ENCODE measurements around the gene TSPY8. TPM values are rescaled to one million over a fixed set of nuclear protein-coding genes. Genes with fewer than 3 reads are reported as not detected.
"Not testable (repeated sequence)": the region's sequence is repeated elsewhere in the genome, so short reads cannot be mapped to it uniquely, and the experiment has no call there.

TSPY8 gene, protein sequence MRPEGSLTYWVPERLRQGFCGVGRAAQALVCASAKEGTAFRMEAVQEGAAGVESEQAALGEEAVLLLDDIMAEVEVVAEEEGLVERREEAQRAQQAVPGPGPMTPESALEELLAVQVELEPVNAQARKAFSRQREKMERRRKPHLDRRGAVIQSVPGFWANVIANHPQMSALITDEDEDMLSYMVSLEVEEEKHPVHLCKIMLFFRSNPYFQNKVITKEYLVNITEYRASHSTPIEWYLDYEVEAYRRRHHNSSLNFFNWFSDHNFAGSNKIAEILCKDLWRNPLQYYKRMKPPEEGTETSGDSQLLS
- not detected in 2 replicates for total RNA-seq

DNA sequence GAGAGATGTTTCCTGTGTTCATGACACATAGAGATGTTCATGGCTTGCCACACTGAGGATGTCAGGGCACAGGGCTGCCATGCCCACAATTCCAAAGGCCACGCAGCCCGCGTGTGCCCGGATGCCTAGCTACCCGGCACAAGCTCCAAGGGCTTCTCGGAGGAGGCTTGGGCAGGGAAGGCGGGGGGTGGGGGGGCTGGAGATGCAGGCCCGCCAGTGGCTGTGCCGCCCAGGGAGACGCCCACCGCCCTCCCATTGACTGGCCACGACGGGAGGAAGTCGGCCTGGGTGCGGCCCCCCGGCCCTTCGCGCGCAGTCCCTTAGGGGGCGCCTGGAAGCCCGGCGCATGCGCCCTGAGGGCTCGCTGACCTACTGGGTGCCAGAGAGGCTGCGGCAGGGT is at the start of gene TSPY8:
TSS of gene TSPY8 (plus strand) at position 301 of the 400 bp plus-strand sequence. CDS start at position 347, 46 bp downstream.
- DNase-seq (ENCODE audit: low read depth, low spot score): not testable (repeated sequence)

DNA sequence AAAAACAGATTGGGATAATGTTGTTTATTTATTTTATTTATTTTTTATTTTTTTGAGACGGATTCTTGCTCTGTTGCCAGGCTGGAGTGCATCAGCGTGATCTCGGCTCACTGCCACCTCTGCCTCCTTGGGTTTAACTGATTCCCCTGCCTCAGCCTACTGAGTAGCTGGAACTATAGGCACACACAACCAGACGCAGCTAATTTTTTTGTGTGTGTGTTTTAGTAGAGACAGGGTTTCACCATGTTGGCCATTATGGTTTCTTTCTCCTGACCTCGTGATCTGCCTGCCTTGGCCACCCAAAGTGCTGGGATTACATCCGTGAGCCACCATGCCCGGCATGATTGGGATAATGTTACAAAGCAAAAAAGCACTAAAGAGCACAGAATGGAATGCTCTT is 36.6 kb upstream of the TSPY8 start:
- DNase-seq (ENCODE audit: low read depth, low spot score): no peak

DNA sequence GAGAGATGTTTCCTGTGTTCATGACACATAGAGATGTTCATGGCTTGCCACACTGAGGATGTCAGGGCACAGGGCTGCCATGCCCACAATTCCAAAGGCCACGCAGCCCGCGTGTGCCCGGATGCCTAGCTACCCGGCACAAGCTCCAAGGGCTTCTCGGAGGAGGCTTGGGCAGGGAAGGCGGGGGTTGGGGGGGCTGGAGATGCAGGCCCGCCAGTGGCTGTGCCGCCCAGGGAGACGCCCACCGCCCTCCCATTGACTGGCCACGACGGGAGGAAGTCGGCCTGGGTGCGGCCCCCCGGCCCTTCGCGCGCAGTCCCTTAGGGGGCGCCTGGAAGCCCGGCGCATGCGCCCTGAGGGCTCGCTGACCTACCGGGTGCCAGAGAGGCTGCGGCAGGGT is 20.4 kb upstream of the TSPY8 start, which contains the start of gene TSPY4:
TSS of gene TSPY4 (plus strand) at position 301 of the 400 bp plus-strand sequence. CDS start at position 347, 46 bp downstream.
- DNase-seq (ENCODE audit: low read depth, low spot score): not testable (repeated sequence)

DNA sequence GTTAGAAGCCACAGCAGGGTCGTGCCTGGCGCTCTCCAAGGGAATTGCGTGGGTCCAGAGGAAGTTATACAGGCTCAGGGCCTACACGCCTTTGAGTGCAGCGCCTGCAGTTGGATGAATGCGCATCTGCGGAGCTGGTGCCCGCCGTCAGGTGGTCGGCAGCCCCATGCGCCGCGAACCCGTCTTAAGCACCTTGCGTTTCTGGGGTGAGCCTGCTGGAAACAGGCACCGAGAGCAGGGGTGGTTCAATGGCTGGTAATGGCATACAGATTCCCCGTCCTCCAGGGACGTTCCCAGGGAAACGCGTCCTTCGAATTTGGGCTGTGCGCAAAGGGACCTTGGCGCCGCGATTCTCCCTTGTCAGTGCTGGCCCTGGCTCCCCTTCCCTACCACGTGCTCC is 38.9 kb downstream of the TSPY8 start:
- DNase-seq (ENCODE audit: low read depth, low spot score): not testable (repeated sequence)

- not testable (repeated sequence) for DNase-seq (ENCODE audit: low read depth, low spot score)
These were observed 40.5 kb downstream of the TSPY8 start, which contains the start of gene TSPY3 for GRCh38 chrY:9398121-9398520. Gene TSPY3 (plus strand): TSS chrY:9398421. CDS start chrY:9398467, 46 bp downstream.

Other genes starting within 250 kb of the TSPY8 start
- gene TSPY4, start 20.3 kb upstream of the TSPY8 start, total RNA-seq: not detected in 2 replicates
- gene TSPY3, start 40.6 kb downstream of the TSPY8 start, total RNA-seq: not detected in 2 replicates
- not detected in 2 replicates for gene TSPY1, start 109.2 kb downstream of the TSPY8 start, total RNA-seq
- gene TSPY9, start 129.5 kb downstream of the TSPY8 start, total RNA-seq: not detected in 2 replicates
- gene TSPY10, start 170.1 kb downstream of the TSPY8 start, total RNA-seq: not detected in 2 replicates

Data from pulmonary artery endothelial cell (primary cell).